Right kidney (tissue), 1 donor: Measurements from ENCODE around the gene RASGRP2.

Experiments used
- DNase-seq: peaks from one replicate; pipeline ENCODE4 v3.0.0-alpha.2; 2016

RASGRP2 gene

GRCh38 chr11:64757549-64758329, 13.8 kb upstream of the RASGRP2 start:
- DNase-seq = no peak

- DNase-seq = no peak
Measured at GRCh38 chr11:64755681-64756361, 11.9 kb upstream of the RASGRP2 start.

- DNase-seq = no peak
Measured at GRCh38 chr11:64754919-64755662, 11.1 kb upstream of the RASGRP2 start.

- DNase-seq = no peak
Measured at GRCh38 chr11:64754124-64754918, 10.4 kb upstream of the RASGRP2 start.

- no peak for DNase-seq
Measured at GRCh38 chr11:64753380-64754123, 9.6 kb upstream of the RASGRP2 start.

GRCh38 chr11:64753019-64753379, 9.1 kb upstream of the RASGRP2 start:
- no peak for DNase-seq

- no peak for DNase-seq
Measured at GRCh38 chr11:64752175-64752970, 8.4 kb upstream of the RASGRP2 start.

GRCh38 chr11:64751580-64751979, 7.6 kb upstream of the RASGRP2 start:
- DNase-seq = no peak

GRCh38 chr11:64751136-64751535, 7.2 kb upstream of the RASGRP2 start:
- no peak for DNase-seq

GRCh38 chr11:64750361-64751054, 6.6 kb upstream of the RASGRP2 start:
- no peak for DNase-seq

GRCh38 chr11:64747961-64748665, 4.2 kb upstream of the RASGRP2 start:
- DNase-seq = no peak

GRCh38 chr11:64746486-64746885, 2.5 kb upstream of the RASGRP2 start:
- no peak for DNase-seq

GRCh38 chr11:64745521-64746328, 1.8 kb upstream of the RASGRP2 start:
- peak; percentile 63 for DNase-seq

- no peak for DNase-seq
Measured at GRCh38 chr11:64745189-64745520, 1.2 kb upstream of the RASGRP2 start.

- DNase-seq = no peak
Measured at GRCh38 chr11:64744544-64745188, 724 bp upstream of the RASGRP2 start.

- peak; percentile 65 for DNase-seq
Measured at GRCh38 chr11:64742889-64743590, 902 bp downstream of the RASGRP2 start.

GRCh38 chr11:64742087-64742888, 1.7 kb downstream of the RASGRP2 start:
- peak; percentile 74 for DNase-seq
